ENCODE data around the gene IQCM. TPM values are rescaled to one million over a fixed set of nuclear protein-coding genes. Genes with fewer than 3 reads are reported as not detected.
"Not testable (repeated sequence)": the region's sequence is repeated elsewhere in the genome, so short reads cannot be mapped to it uniquely, and the experiment has no call there.

Gene IQCM
- total and polyA plus RNA-seq, 10 of the 15 experiments (the other 5 are each of a cell fraction or from before 2014, with no cell fraction given) = not detected

- DNase-seq (ENCODE audit: low read depth, low spot score) (no peak), FAIRE-seq (no peak), ATAC-seq (no peak)
- no peak for TF ChIP-seq SMARCA5 (IDR thresholded peaks at IDR 0.05)
- TF ChIP-seq HCFC1 (IDR thresholded peaks at IDR 0.05; ENCODE audit: low read length) = no peak
- TF ChIP-seq STAT1 (conservative IDR thresholded peaks at IDR 0.05) = no peak
- TF ChIP-seq GABPA (IDR thresholded peaks at IDR 0.05; ENCODE audit: low read depth) = no peak
- no peak for TF ChIP-seq HDAC2 (IDR thresholded peaks at IDR 0.05)
- no peak for TF ChIP-seq ATF2 (IDR thresholded peaks at IDR 0.05; ENCODE audit: low read length)
- TF ChIP-seq ZSCAN29 (IDR thresholded peaks at IDR 0.05) = no peak
- TF ChIP-seq KAT2A (conservative IDR thresholded peaks at IDR 0.05; ENCODE audit: control insufficient read depth, low read depth, low read length) = no peak
- TF ChIP-seq POLR2AphosphoS5 (IDR thresholded peaks at IDR 0.05; ENCODE audit: low read length) = no peak
- TF ChIP-seq STAT3 (IDR thresholded peaks at IDR 0.05; ENCODE audit: low read depth, low read length) = no peak
- no peak for TF ChIP-seq TARDBP (IDR thresholded peaks at IDR 0.05; ENCODE audit: borderline replicate concordance)
- RAD21 ChIA-PET (ENCODE audit: unreplicated experiment) = interaction anchor here (1.0 kb wide), 1 partner anchor 54 kb away, joined by 3 read pairs; no protein-coding TSS in a partner anchor
- intact Hi-C loops (cut with micrococcal nuclease; ENCODE audit: unreplicated experiment) = no loop called here
- H3K9me3 ChIP-seq (replicated peaks; ENCODE audit: control insufficient read depth, insufficient read depth, low read length) = no peaks in the 10 kb centered on the region
- no peak overlapping the region for H3K4me2 ChIP-seq (ENCODE audit: control insufficient read depth, insufficient read depth)
- 25% methylated on average over 2 of the region's 2 CpGs for WGBS (ENCODE audit: insufficient coverage, insufficient replicate concordance, low lambda C conversion rate, missing lambda C conversion rate)
- H3K79me2 ChIP-seq (ENCODE audit: control insufficient read depth, insufficient read depth, low read length) = no peaks in the 10 kb centered on the region
- POLR2A ChIA-PET = interaction anchor here (0.6 kb wide), 2 partner anchors 436 to 870 kb away, joined by 3 to 5 read pairs; no protein-coding TSS in a partner anchor
- no peak overlapping the region for H3K9ac ChIP-seq (ENCODE audit: control insufficient read depth, insufficient read depth, low read length)
- CTCF ChIA-PET = no interaction called here
- no TSS peak for BruUV-seq (replicated peaks)
- no peak overlapping the region for H2AFZ ChIP-seq (ENCODE audit: control insufficient read depth, low read depth, low read length)
- no peaks in the 10 kb centered on the region for H3K4me1 ChIP-seq (ENCODE audit: control insufficient read depth, insufficient read depth, low read length)
- H3K4me3 ChIP-seq = no peak overlapping the region
- SMC1A ChIA-PET (ENCODE audit: uncharacterized antibody, unreplicated experiment) = interaction anchor here (1.2 kb wide), 2 partner anchors 12 to 54 kb away, joined by 3 to 4 read pairs; no protein-coding TSS in a partner anchor
- H3K36me3 ChIP-seq (ENCODE audit: control insufficient read depth in 2 of 2, insufficient read depth in 2 of 2, low read length in 1 of 2) = no peaks in the 10 kb centered on the region
- in situ Hi-C loops (cut with MboI) = no loop called here
- no peaks in the 10 kb centered on the region for H4K20me1 ChIP-seq (ENCODE audit: control insufficient read depth, insufficient read depth)
- H3K27me3 ChIP-seq (replicated peaks in 1 of 2; ENCODE audit: control insufficient read depth in 2 of 2, insufficient read depth in 2 of 2, low read length in 1 of 2) = no peaks in the 10 kb centered on the region
- H3K27ac ChIP-seq (ENCODE audit: control insufficient read depth, insufficient read depth) = no peak overlapping the region
Measured at GRCh38 chr4:149511558-149512298, 303.9 kb downstream of the IQCM start.

GRCh38 chr4:149507309-149507708, 308.3 kb downstream of the IQCM start:
- H2AFZ ChIP-seq (ENCODE audit: control insufficient read depth, low read depth, low read length) = not testable (repeated sequence)

More at GRCh38 chr4:149507309-149507708, 308.3 kb downstream of the IQCM start:
- BruUV-seq (replicated peaks); POLR2A ChIA-PET; H3K4me2 ChIP-seq (ENCODE audit: control insufficient read depth, insufficient read depth); DNase-seq (ENCODE audit: low read depth, low spot score); intact Hi-C loops (cut with micrococcal nuclease; ENCODE audit: unreplicated experiment); H3K9me3 ChIP-seq (replicated peaks; ENCODE audit: control insufficient read depth, insufficient read depth, low read length); CTCF ChIA-PET; H3K27me3 ChIP-seq (replicated peaks in 1 of 2; ENCODE audit: control insufficient read depth in 2 of 2, insufficient read depth in 2 of 2, low read length in 1 of 2); H3K36me3 ChIP-seq (ENCODE audit: control insufficient read depth in 2 of 2, insufficient read depth in 2 of 2, low read length in 1 of 2); H3K27ac ChIP-seq (ENCODE audit: control insufficient read depth, insufficient read depth); H3K4me1 ChIP-seq (ENCODE audit: control insufficient read depth, insufficient read depth, low read length); H3K79me2 ChIP-seq (ENCODE audit: control insufficient read depth, insufficient read depth, low read length); ATAC-seq; FAIRE-seq; in situ Hi-C loops (cut with MboI); RAD21 ChIA-PET (ENCODE audit: unreplicated experiment); H3K9ac ChIP-seq (ENCODE audit: control insufficient read depth, insufficient read depth, low read length); H4K20me1 ChIP-seq (ENCODE audit: control insufficient read depth, insufficient read depth); H3K4me3 ChIP-seq: not testable (repeated sequence)
- SMC1A ChIA-PET (ENCODE audit: uncharacterized antibody, unreplicated experiment) = interaction anchor here (0.8 kb wide), 1 partner anchor 8 kb away, joined by 4 read pairs; no protein-coding TSS in a partner anchor
- 85% methylated on average over 1 of the region's 1 CpG for WGBS (ENCODE audit: insufficient coverage, insufficient replicate concordance, low lambda C conversion rate, missing lambda C conversion rate)
